ENCODE data around the gene CACNA2D1.

- no peak for TF ChIP-seq RFX5 (IDR thresholded peaks at IDR 0.05)
- no peak for TF ChIP-seq CTCF (IDR thresholded peaks at IDR 0.05)
Measured at GRCh38 chr7:82410461-82410860, 33.1 kb downstream of the CACNA2D1 start.
